ENCODE data around the gene EHMT1.

Gene EHMT1

GRCh38 chr9:137685035-137685740, 66.4 kb downstream of the EHMT1 start:
- Histone ChIP-seq H3K23ac (ENCODE audit: low read length in 2 of 2) (no peak overlapping the region), H3K4ac (ENCODE audit: low read depth in 1 of 2, low read length in 2 of 2) (no peak overlapping the region), H2AK5ac (ENCODE audit: low read length, severe bottlenecking) (no peak overlapping the region), H2BK5ac (ENCODE audit: low read depth, low read length, poor library complexity, severe bottlenecking) (no peak overlapping the region), H3K18ac (ENCODE audit: low read depth in 1 of 2, low read length in 2 of 2) (no peak overlapping the region), H2BK120ac (ENCODE audit: low read depth, low read length) (no peak overlapping the region), H3K9me3 (ENCODE audit: control insufficient read depth, low read length) (no peaks in the 10 kb centered on the region), H4K8ac (ENCODE audit: low read length) (no peak overlapping the region), H3K9ac (ENCODE audit: low read length) (no peak overlapping the region), H4K91ac (ENCODE audit: low read length) (no peak overlapping the region), H2AFZ (ENCODE audit: low read depth, low read length) (no peak overlapping the region), H3K4me1 (ENCODE audit: control insufficient read depth, insufficient read depth, low read depth, low read length) (peaks cover 24% of the 10 kb centered on the region), H3K36me3 (ENCODE audit: control insufficient read depth in 1 of 2, insufficient read depth in 2 of 2, low read depth in 1 of 2, low read length in 2 of 2) (peaks cover 2 to 9% of the 10 kb centered on the region in 2 experiments), H3K14ac (ENCODE audit: low read length in 2 of 2) (no peak overlapping the region), H2BK12ac (ENCODE audit: low read length in 2 of 2) (no peak overlapping the region), H3K4me3 (ENCODE audit: insufficient read depth in 1 of 2, low read depth in 1 of 2, low read length in 2 of 2) (no peak overlapping the region), H3K27ac (ENCODE audit: low read length, poor library complexity, severe bottlenecking) (no peak overlapping the region), H3K4me2 (ENCODE audit: low read length, poor library complexity, severe bottlenecking) (no peak overlapping the region), H2BK15ac (ENCODE audit: low read depth, poor library complexity, severe bottlenecking) (no peak overlapping the region), H3K27me3 (ENCODE audit: control insufficient read depth in 1 of 2, insufficient read depth in 1 of 2, low read length in 2 of 2) (no peaks in the 10 kb centered on the region), H3K79me1 (replicated peaks; ENCODE audit: low read length, poor library complexity, severe bottlenecking) (peaks cover 24% of the 10 kb centered on the region)
- 94% methylated on average over 4 of the region's 5 CpGs for WGBS
- no peak for DNase-seq

- H2AK5ac ChIP-seq (ENCODE audit: low read length, severe bottlenecking), result no peak overlapping the region
- no peak overlapping the region for H3K23ac ChIP-seq (ENCODE audit: low read length in 2 of 2)
- H4K8ac ChIP-seq (ENCODE audit: low read length), result no peak overlapping the region
- H3K4me1 ChIP-seq (ENCODE audit: control insufficient read depth, insufficient read depth, low read depth, low read length), result peaks cover 21% of the 10 kb centered on the region
- no peak overlapping the region for H2BK120ac ChIP-seq (ENCODE audit: low read depth, low read length)
- no peak for DNase-seq
- H2BK12ac ChIP-seq (ENCODE audit: low read length in 2 of 2), result no peak overlapping the region
- no peak overlapping the region for H3K4me3 ChIP-seq (ENCODE audit: insufficient read depth in 1 of 2, low read depth in 1 of 2, low read length in 2 of 2)
- H3K27me3 ChIP-seq (ENCODE audit: control insufficient read depth in 1 of 2, insufficient read depth in 1 of 2, low read length in 2 of 2), result no peaks in the 10 kb centered on the region
- no peak overlapping the region for H2AFZ ChIP-seq (ENCODE audit: low read depth, low read length)
- H4K91ac ChIP-seq (ENCODE audit: low read length), result no peak overlapping the region
- peaks cover 2 to 6% of the 10 kb centered on the region in 2 experiments for H3K36me3 ChIP-seq (ENCODE audit: control insufficient read depth in 1 of 2, insufficient read depth in 2 of 2, low read depth in 1 of 2, low read length in 2 of 2)
- H3K27ac ChIP-seq (ENCODE audit: low read length, poor library complexity, severe bottlenecking), result no peak overlapping the region
- no peak overlapping the region for H2BK15ac ChIP-seq (ENCODE audit: low read depth, poor library complexity, severe bottlenecking)
- H2BK5ac ChIP-seq (ENCODE audit: low read depth, low read length, poor library complexity, severe bottlenecking), result no peak overlapping the region
- 93% methylated on average over 5 of the region's 5 CpGs for WGBS
- H3K18ac ChIP-seq (ENCODE audit: low read depth in 1 of 2, low read length in 2 of 2), result no peak overlapping the region
- H3K9ac ChIP-seq (ENCODE audit: low read length), result no peak overlapping the region
- H3K4ac ChIP-seq (ENCODE audit: low read depth in 1 of 2, low read length in 2 of 2), result no peak overlapping the region
- no peak overlapping the region for H3K14ac ChIP-seq (ENCODE audit: low read length in 2 of 2)
- H3K79me1 ChIP-seq (replicated peaks; ENCODE audit: low read length, poor library complexity, severe bottlenecking), result peaks cover 24% of the 10 kb centered on the region
- H3K4me2 ChIP-seq (ENCODE audit: low read length, poor library complexity, severe bottlenecking), result no peak overlapping the region
- H3K9me3 ChIP-seq (ENCODE audit: control insufficient read depth, low read length), result no peaks in the 10 kb centered on the region
Observed at GRCh38 chr9:137685741-137686420, 67.1 kb downstream of the EHMT1 start.

GRCh38 chr9:137688261-137688660, 69.5 kb downstream of the EHMT1 start:
- H3K18ac ChIP-seq (ENCODE audit: low read depth in 1 of 2, low read length in 2 of 2), result no peak overlapping the region
- H4K8ac ChIP-seq (ENCODE audit: low read length), result no peak overlapping the region
- WGBS, result 100% methylated on average over 6 of the region's 7 CpGs
- H3K4me1 ChIP-seq (ENCODE audit: control insufficient read depth, insufficient read depth, low read depth, low read length), result peaks cover 16% of the 10 kb centered on the region
- no peak overlapping the region for H3K4ac ChIP-seq (ENCODE audit: low read depth in 1 of 2, low read length in 2 of 2)
- no peak overlapping the region for H3K14ac ChIP-seq (ENCODE audit: low read length in 2 of 2)
- H3K79me1 ChIP-seq (replicated peaks; ENCODE audit: low read length, poor library complexity, severe bottlenecking), result peaks cover 26% of the 10 kb centered on the region
- no peak overlapping the region for H3K9ac ChIP-seq (ENCODE audit: low read length)
- H2BK15ac ChIP-seq (ENCODE audit: low read depth, poor library complexity, severe bottlenecking), result no peak overlapping the region
- no peak overlapping the region for H2AFZ ChIP-seq (ENCODE audit: low read depth, low read length)
- H3K23ac ChIP-seq (ENCODE audit: low read length in 2 of 2), result no peak overlapping the region
- H3K36me3 ChIP-seq (ENCODE audit: control insufficient read depth in 1 of 2, insufficient read depth in 2 of 2, low read depth in 1 of 2, low read length in 2 of 2), result peaks cover 2 to 3% of the 10 kb centered on the region in 2 experiments
- no peak overlapping the region for H2AK5ac ChIP-seq (ENCODE audit: low read length, severe bottlenecking)
- H2BK12ac ChIP-seq (ENCODE audit: low read length in 2 of 2), result no peak overlapping the region
- H4K91ac ChIP-seq (ENCODE audit: low read length), result no peak overlapping the region
- no peak for DNase-seq
- no peak overlapping the region for H3K4me2 ChIP-seq (ENCODE audit: low read length, poor library complexity, severe bottlenecking)
- H3K4me3 ChIP-seq (ENCODE audit: insufficient read depth in 1 of 2, low read depth in 1 of 2, low read length in 2 of 2), result no peak overlapping the region
- H3K27ac ChIP-seq (ENCODE audit: low read length, poor library complexity, severe bottlenecking), result no peak overlapping the region
- no peaks in the 10 kb centered on the region for H3K27me3 ChIP-seq (ENCODE audit: control insufficient read depth in 1 of 2, insufficient read depth in 1 of 2, low read length in 2 of 2)
- no peaks in the 10 kb centered on the region for H3K9me3 ChIP-seq (ENCODE audit: control insufficient read depth, low read length)
- H2BK5ac ChIP-seq (ENCODE audit: low read depth, low read length, poor library complexity, severe bottlenecking), result no peak overlapping the region
- no peak overlapping the region for H2BK120ac ChIP-seq (ENCODE audit: low read depth, low read length)

GRCh38 chr9:137688725-137689124, 69.9 kb downstream of the EHMT1 start:
- no peak overlapping the region for H4K8ac ChIP-seq (ENCODE audit: low read length)

More at GRCh38 chr9:137688725-137689124, 69.9 kb downstream of the EHMT1 start:
- no peak overlapping the region for H3K4ac ChIP-seq (ENCODE audit: low read depth in 1 of 2, low read length in 2 of 2)
- H3K27ac ChIP-seq (ENCODE audit: low read length, poor library complexity, severe bottlenecking), result no peak overlapping the region
- H2AFZ ChIP-seq (ENCODE audit: low read depth, low read length), result no peak overlapping the region
- no peak overlapping the region for H2AK5ac ChIP-seq (ENCODE audit: low read length, severe bottlenecking)
- H4K91ac ChIP-seq (ENCODE audit: low read length), result no peak overlapping the region
- H2BK12ac ChIP-seq (ENCODE audit: low read length in 2 of 2), result no peak overlapping the region
- no peak overlapping the region for H2BK120ac ChIP-seq (ENCODE audit: low read depth, low read length)
- no peak overlapping the region for H3K9ac ChIP-seq (ENCODE audit: low read length)
- peaks cover 26% of the 10 kb centered on the region for H3K79me1 ChIP-seq (replicated peaks; ENCODE audit: low read length, poor library complexity, severe bottlenecking)
- no peak overlapping the region for H2BK5ac ChIP-seq (ENCODE audit: low read depth, low read length, poor library complexity, severe bottlenecking)
- DNase-seq, result no peak
- no peak overlapping the region for H3K18ac ChIP-seq (ENCODE audit: low read depth in 1 of 2, low read length in 2 of 2)
- H3K23ac ChIP-seq (ENCODE audit: low read length in 2 of 2), result no peak overlapping the region
- no peak overlapping the region for H3K4me3 ChIP-seq (ENCODE audit: insufficient read depth in 1 of 2, low read depth in 1 of 2, low read length in 2 of 2)
- H3K14ac ChIP-seq (ENCODE audit: low read length in 2 of 2), result no peak overlapping the region
- 87% methylated on average over 7 of the region's 8 CpGs for WGBS
- H3K27me3 ChIP-seq (ENCODE audit: control insufficient read depth in 1 of 2, insufficient read depth in 1 of 2, low read length in 2 of 2), result no peaks in the 10 kb centered on the region
- H3K4me1 ChIP-seq (ENCODE audit: control insufficient read depth, insufficient read depth, low read depth, low read length), result peaks cover 16% of the 10 kb centered on the region
- H3K36me3 ChIP-seq (ENCODE audit: control insufficient read depth in 1 of 2, insufficient read depth in 2 of 2, low read depth in 1 of 2, low read length in 2 of 2), result peaks cover 2 to 3% of the 10 kb centered on the region in 2 experiments
- H3K9me3 ChIP-seq (ENCODE audit: control insufficient read depth, low read length), result no peaks in the 10 kb centered on the region
- no peak overlapping the region for H3K4me2 ChIP-seq (ENCODE audit: low read length, poor library complexity, severe bottlenecking)
- no peak overlapping the region for H2BK15ac ChIP-seq (ENCODE audit: low read depth, poor library complexity, severe bottlenecking)
